GM23338 (cell line): ENCODE results near the gene RUVBL2. TPM values are rescaled to one million over a fixed set of nuclear protein-coding genes. Genes with fewer than 3 reads are reported as not detected.
A peak's percentile ranks its signal among the peaks of the same experiment; 100 is the strongest.

Experiments
- ATAC-seq: fragments of 200-7000 bp; cut with Tn5 transposase; 3 replicates; pipeline ENCODE4 v1.9.1; 2020
- DNase-seq: peaks from one replicate; pipeline ENCODE4 v3.0.0-alpha.2; 2015; ENCODE audit warnings: low spot score
- H2AFZ ChIP-seq: fragments of 200-600 bp; sonication (generic); 2 replicates; pipeline ENCODE4 v1.8.0; 2016; ENCODE audit warnings: antibody characterized with exemption, mild to moderate bottlenecking, moderate library complexity
- H3F3A ChIP-seq: fragments of 200-600 bp; sonication (generic); replicated peaks from 2 replicates; pipeline ENCODE4 v1.8.0; 2017; ENCODE audit warnings: antibody characterized with exemption, mixed run types, low read depth
- H3K27ac ChIP-seq: fragments of 200-600 bp; sonication (generic); 2 replicates; pipeline ENCODE4 v1.6.1; 2016; ENCODE audit warnings: low read depth
- H3K27me3 ChIP-seq: fragments of 200-600 bp; sonication (generic); 2 replicates; pipeline ENCODE4 v1.8.0; 2016; ENCODE audit warnings: mild to moderate bottlenecking, mixed run types, moderate library complexity; ENCODE audit not compliant: insufficient read depth
- H3K36me3 ChIP-seq: fragments of 200-600 bp; sonication (generic); 2 replicates; pipeline ENCODE4 v1.8.0; 2016; ENCODE audit warnings: mild to moderate bottlenecking; ENCODE audit not compliant: insufficient read depth
- H3K4me1 ChIP-seq: fragments of 200-600 bp; sonication (generic); 2 replicates; pipeline ENCODE4 v1.8.0; 2016; ENCODE audit warnings: mild to moderate bottlenecking, moderate library complexity; ENCODE audit not compliant: insufficient read depth
- H3K4me2 ChIP-seq: fragments of 200-600 bp; sonication (generic); 2 replicates; pipeline ENCODE4 v1.7.1; 2017; ENCODE audit warnings: mixed run types
- H3K4me3 ChIP-seq: fragments of 200-600 bp; sonication (generic); 2 replicates; pipeline ENCODE4 v1.6.1; 2016; ENCODE audit warnings: mixed run types
- H3K79me2 ChIP-seq: fragments of 200-600 bp; sonication (generic); replicated peaks from 2 replicates; pipeline ENCODE4 v1.8.0; 2017; ENCODE audit warnings: mild to moderate bottlenecking; ENCODE audit not compliant: insufficient read depth
- H3K9me2 ChIP-seq: fragments of 200-600 bp; sonication (generic); 2 replicates; pipeline ENCODE4 v1.8.0; 2017; ENCODE audit not compliant: insufficient read depth
- H4K20me1 ChIP-seq: fragments of 200-600 bp; sonication (generic); replicated peaks from 2 replicates; pipeline ENCODE4 v1.8.0; 2017; ENCODE audit warnings: mild to moderate bottlenecking; ENCODE audit not compliant: insufficient read depth
- H3K27ac Mint-ChIP-seq: 2 replicates; pipeline ENCODE4 v1.8.0; 2020; ENCODE audit warnings: inconsistent platforms, mild to moderate bottlenecking, moderate library complexity, mixed read lengths
- H3K27me3 Mint-ChIP-seq: 3 replicates; pipeline ENCODE4 v1.8.0; 2022; ENCODE audit warnings: low read depth, mild to moderate bottlenecking, moderate library complexity, mixed read lengths, inconsistent platforms; ENCODE audit not compliant: insufficient read depth, poor library complexity
- H3K36me3 Mint-ChIP-seq: 3 replicates; pipeline ENCODE4 v1.8.0; 2021; ENCODE audit warnings: low read depth, mild to moderate bottlenecking, inconsistent platforms, moderate library complexity, mixed read lengths
- H3K4me1 Mint-ChIP-seq: 3 replicates; pipeline ENCODE4 v1.8.0; 2020; ENCODE audit warnings: mild to moderate bottlenecking, inconsistent platforms, mixed read lengths
- H3K4me3 Mint-ChIP-seq: 3 replicates; pipeline ENCODE4 v1.8.0; 2021; ENCODE audit warnings: moderate library complexity, mild to moderate bottlenecking, inconsistent platforms, mixed read lengths
- H3K9me3 Mint-ChIP-seq: 3 replicates; pipeline ENCODE4 v1.8.0; 2020; ENCODE audit warnings: moderate library complexity, mild to moderate bottlenecking, inconsistent platforms, mixed read lengths
- CREB1 ChIP-seq: fragments of 250-450 bp; sonication (Bioruptor Pico); IDR thresholded peaks from 2 replicates; pipeline ENCODE4 v1.5.0; 2020; ENCODE audit warnings: low read depth, mild to moderate bottlenecking, moderate library complexity
- EZH2 ChIP-seq: fragments of 200-600 bp; sonication (generic); IDR thresholded peaks from one replicate; pipeline ENCODE4 v1.8.0; 2017; ENCODE audit warnings: antibody characterized with exemption, mild to moderate bottlenecking, low read depth; ENCODE audit not compliant: unreplicated experiment
- JUNB ChIP-seq: IDR thresholded peaks from one replicate; pipeline ENCODE4 v1.6.1; 2016; ENCODE audit warnings: antibody characterized with exemption; ENCODE audit not compliant: unreplicated experiment
- NANOG ChIP-seq: IDR thresholded peaks from 2 replicates; pipeline ENCODE4 v1.6.1; 2016; ENCODE audit warnings: antibody characterized with exemption, borderline replicate concordance
- POLR2AphosphoS5 ChIP-seq: IDR thresholded peaks from 2 replicates; pipeline ENCODE4 v1.6.1; 2016; ENCODE audit warnings: antibody characterized with exemption, low read depth
- polyA plus RNA-seq: library from polyadenylated mRNA; unstranded; fragments of >200 nt; fragmentation: Nextera tagmentation; extraction: Ambion mirVana; gene quantifications from 2 replicates; pipeline ENCODE4 v1.2.1, GENCODE V29; 2016
- total RNA-seq: library from RNA; depleted of rRNA; stranded (reverse); fragments of >200 nt; shearing (Covaris generic); gene quantifications from 2 replicates; pipeline ENCODE4 v1.2.3, GENCODE V29; 2014
- TF ChIP-seq, protein P1 (sequence below): fragments of 250-450 bp; sonication (Bioruptor Pico); IDR thresholded peaks from 2 replicates; pipeline ENCODE4 v1.5.0; 2020; ENCODE audit warnings: mild to moderate bottlenecking, moderate library complexity

The RUVBL2 gene
- total and polyA plus RNA-seq, 2 experiments from 2014 or later: 196 to 252 TPM

GRCh38 chr19:48967346-48968178, 26.1 kb upstream of the RUVBL2 start:
- H3K27ac Mint-ChIP-seq: no peak overlapping the region; the same call in 1 of the 2 replicates
- Histone ChIP-seq H4K20me1 (peaks cover 11% of the 10 kb centered on the region), H3K36me3 (peaks cover 13% of the 10 kb centered on the region), H3K4me2 (no peak overlapping the region), H3K79me2 (peaks cover 24% of the 10 kb centered on the region), H3K27me3 (no peaks in the 10 kb centered on the region), H3K4me3 (0 out of 2 replicates have a peak overlapping the region, but pooled peaks have one; percentile 100), H3K9me2 (no peaks in the 10 kb centered on the region), H2AFZ (no peak overlapping the region), H3K4me1 (peaks cover 18% of the 10 kb centered on the region), H3F3A (peaks cover 52% of the 10 kb centered on the region), H3K27ac (0 out of 2 replicates have a peak overlapping the region, but pooled peaks have one; percentile 55)
- peaks cover 52% of the 10 kb centered on the region for H3K36me3 Mint-ChIP-seq
- no peak for DNase-seq
- H3K9me3 Mint-ChIP-seq: peaks cover 16% of the 10 kb centered on the region
- H3K4me1 Mint-ChIP-seq: peaks cover 36% of the 10 kb centered on the region
- ATAC-seq: no peak
- peaks cover 51% of the 10 kb centered on the region for H3K27me3 Mint-ChIP-seq
- H3K4me3 Mint-ChIP-seq: peak overlapping the region; percentile 95; the same call in 2 of the 3 replicates
- peak; percentile 37; the same call in 1 of the 2 replicates for TF ChIP-seq POLR2AphosphoS5
- no peak for TF ChIP-seq JUNB
- TF ChIP-seq, protein P1, sequence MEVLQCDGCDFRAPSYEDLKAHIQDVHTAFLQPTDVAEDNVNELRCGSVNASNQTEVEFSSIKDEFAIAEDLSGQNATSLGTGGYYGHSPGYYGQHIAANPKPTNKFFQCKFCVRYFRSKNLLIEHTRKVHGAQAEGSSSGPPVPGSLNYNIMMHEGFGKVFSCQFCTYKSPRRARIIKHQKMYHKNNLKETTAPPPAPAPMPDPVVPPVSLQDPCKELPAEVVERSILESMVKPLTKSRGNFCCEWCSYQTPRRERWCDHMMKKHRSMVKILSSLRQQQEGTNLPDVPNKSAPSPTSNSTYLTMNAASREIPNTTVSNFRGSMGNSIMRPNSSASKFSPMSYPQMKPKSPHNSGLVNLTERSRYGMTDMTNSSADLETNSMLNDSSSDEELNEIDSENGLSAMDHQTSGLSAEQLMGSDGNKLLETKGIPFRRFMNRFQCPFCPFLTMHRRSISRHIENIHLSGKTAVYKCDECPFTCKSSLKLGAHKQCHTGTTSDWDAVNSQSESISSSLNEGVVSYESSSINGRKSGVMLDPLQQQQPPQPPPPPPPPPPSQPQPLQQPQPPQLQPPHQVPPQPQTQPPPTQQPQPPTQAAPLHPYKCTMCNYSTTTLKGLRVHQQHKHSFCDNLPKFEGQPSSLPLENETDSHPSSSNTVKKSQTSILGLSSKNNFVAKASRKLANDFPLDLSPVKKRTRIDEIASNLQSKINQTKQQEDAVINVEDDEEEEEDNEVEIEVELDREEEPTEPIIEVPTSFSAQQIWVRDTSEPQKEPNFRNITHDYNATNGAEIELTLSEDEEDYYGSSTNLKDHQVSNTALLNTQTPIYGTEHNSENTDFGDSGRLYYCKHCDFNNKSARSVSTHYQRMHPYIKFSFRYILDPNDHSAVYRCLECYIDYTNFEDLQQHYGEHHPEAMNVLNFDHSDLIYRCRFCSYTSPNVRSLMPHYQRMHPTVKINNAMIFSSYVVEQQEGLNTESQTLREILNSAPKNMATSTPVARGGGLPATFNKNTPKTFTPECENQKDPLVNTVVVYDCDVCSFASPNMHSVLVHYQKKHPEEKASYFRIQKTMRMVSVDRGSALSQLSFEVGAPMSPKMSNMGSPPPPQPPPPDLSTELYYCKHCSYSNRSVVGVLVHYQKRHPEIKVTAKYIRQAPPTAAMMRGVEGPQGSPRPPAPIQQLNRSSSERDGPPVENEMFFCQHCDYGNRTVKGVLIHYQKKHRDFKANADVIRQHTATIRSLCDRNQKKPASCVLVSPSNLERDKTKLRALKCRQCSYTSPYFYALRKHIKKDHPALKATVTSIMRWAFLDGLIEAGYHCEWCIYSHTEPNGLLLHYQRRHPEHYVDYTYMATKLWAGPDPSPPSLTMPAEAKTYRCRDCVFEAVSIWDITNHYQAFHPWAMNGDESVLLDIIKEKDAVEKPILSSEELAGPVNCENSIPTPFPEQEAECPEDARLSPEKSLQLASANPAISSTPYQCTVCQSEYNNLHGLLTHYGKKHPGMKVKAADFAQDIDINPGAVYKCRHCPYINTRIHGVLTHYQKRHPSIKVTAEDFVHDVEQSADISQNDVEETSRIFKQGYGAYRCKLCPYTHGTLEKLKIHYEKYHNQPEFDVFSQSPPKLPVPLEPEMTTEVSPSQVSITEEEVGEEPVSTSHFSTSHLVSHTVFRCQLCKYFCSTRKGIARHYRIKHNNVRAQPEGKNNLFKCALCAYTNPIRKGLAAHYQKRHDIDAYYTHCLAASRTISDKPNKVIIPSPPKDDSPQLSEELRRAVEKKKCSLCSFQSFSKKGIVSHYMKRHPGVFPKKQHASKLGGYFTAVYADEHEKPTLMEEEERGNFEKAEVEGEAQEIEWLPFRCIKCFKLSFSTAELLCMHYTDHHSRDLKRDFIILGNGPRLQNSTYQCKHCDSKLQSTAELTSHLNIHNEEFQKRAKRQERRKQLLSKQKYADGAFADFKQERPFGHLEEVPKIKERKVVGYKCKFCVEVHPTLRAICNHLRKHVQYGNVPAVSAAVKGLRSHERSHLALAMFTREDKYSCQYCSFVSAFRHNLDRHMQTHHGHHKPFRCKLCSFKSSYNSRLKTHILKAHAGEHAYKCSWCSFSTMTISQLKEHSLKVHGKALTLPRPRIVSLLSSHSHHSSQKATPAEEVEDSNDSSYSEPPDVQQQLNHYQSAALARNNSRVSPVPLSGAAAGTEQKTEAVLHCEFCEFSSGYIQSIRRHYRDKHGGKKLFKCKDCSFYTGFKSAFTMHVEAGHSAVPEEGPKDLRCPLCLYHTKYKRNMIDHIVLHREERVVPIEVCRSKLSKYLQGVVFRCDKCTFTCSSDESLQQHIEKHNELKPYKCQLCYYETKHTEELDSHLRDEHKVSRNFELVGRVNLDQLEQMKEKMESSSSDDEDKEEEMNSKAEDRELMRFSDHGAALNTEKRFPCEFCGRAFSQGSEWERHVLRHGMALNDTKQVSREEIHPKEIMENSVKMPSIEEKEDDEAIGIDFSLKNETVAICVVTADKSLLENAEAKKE (CRISPR knock-in tag): no peak
- TF ChIP-seq NANOG: no peak
- no peak for TF ChIP-seq EZH2
- no peak for TF ChIP-seq CREB1 (CRISPR knock-in tag)
